ENCODE measurements around the gene ANKDD1A. TPM values are rescaled to one million over a fixed set of nuclear protein-coding genes. Genes with fewer than 3 reads are reported as not detected.

ANKDD1A gene
- total RNA-seq, 1 donor from 2014 or later = 2.6 TPM

- Histone ChIP-seq H3K4me1 (ENCODE audit: control insufficient read depth in 3 of 3, insufficient read depth in 3 of 3, low read length in 3 of 3) (peaks cover 0 to 6% (median 3%) of the 10 kb centered on the region in 3 donors), H3K27me3 (ENCODE audit: control insufficient read depth in 3 of 3, insufficient read depth in 3 of 3, low read length in 3 of 3) (no peaks in the 10 kb centered on the region), H3K9ac (ENCODE audit: low read depth in 1 of 3, low read length in 3 of 3) (no peak overlapping the region), H3K9me3 (ENCODE audit: control insufficient read depth in 3 of 3, low read length in 3 of 3) (no peaks in the 10 kb centered on the region), H3K27ac (ENCODE audit: low read depth, low read length) (no peak overlapping the region), H3K4me3 (ENCODE audit: low read length in 3 of 3) (no peak overlapping the region), H3K36me3 (ENCODE audit: control insufficient read depth in 3 of 3, insufficient read depth in 3 of 3, low read length in 3 of 3) (peaks cover 14 to 19% (median 17%) of the 10 kb centered on the region in 3 donors)
These were observed 70.8 kb downstream of the ANKDD1A start for GRCh38 chr15:64982472-64982871.

- H3K9ac ChIP-seq (ENCODE audit: low read depth in 1 of 3, low read length in 3 of 3) = peak overlapping the region in 1 of 3 donors; percentile 48
- no peaks in the 10 kb centered on the region for H3K9me3 ChIP-seq (ENCODE audit: control insufficient read depth in 3 of 3, low read length in 3 of 3)
- H3K27ac ChIP-seq (ENCODE audit: low read depth, low read length) = no peak overlapping the region
- H3K4me3 ChIP-seq (ENCODE audit: low read length in 3 of 3) = no peak overlapping the region
- H3K27me3 ChIP-seq (ENCODE audit: control insufficient read depth in 3 of 3, insufficient read depth in 3 of 3, low read length in 3 of 3) = no peaks in the 10 kb centered on the region
- H3K36me3 ChIP-seq (ENCODE audit: control insufficient read depth in 3 of 3, insufficient read depth in 3 of 3, low read length in 3 of 3) = peaks cover 2 to 4% (median 3%) of the 10 kb centered on the region in 3 donors
- peaks cover 3 to 13% (median 9%) of the 10 kb centered on the region in 3 donors for H3K4me1 ChIP-seq (ENCODE audit: control insufficient read depth in 3 of 3, insufficient read depth in 3 of 3, low read length in 3 of 3)
These were observed 73.8 kb downstream of the ANKDD1A start for GRCh38 chr15:64985366-64986033.

DNA sequence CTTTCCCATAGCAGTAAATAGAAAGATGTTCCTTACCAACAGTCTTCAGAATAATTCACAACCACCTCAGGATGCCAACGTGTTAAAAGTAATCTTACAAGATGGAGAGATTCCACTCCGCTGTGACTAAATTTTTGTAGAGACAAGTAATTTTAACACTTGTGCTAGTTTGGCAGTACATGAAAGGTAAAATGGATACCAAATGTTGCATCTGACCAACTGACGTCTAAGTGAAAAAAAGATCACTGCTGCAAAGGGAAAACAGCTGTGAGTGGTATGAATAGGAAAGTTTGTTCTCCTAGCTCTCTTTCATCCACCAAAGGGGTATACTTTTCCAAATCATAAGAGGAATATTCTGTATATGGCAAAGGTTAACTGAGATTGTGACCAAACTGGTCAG, 75.4 kb downstream of the ANKDD1A start:
- Histone ChIP-seq H3K4me1 (ENCODE audit: control insufficient read depth in 3 of 3, insufficient read depth in 3 of 3, low read length in 3 of 3) (peaks cover 3 to 14% (median 5%) of the 10 kb centered on the region in 3 donors), H3K27me3 (ENCODE audit: control insufficient read depth in 3 of 3, insufficient read depth in 3 of 3, low read length in 3 of 3) (no peaks in the 10 kb centered on the region), H3K9me3 (ENCODE audit: control insufficient read depth in 3 of 3, low read length in 3 of 3) (no peaks in the 10 kb centered on the region), H3K4me3 (ENCODE audit: low read length in 3 of 3) (no peak overlapping the region), H3K27ac (ENCODE audit: low read depth, low read length) (no peak overlapping the region), H3K36me3 (ENCODE audit: control insufficient read depth in 3 of 3, insufficient read depth in 3 of 3, low read length in 3 of 3) (peaks cover 0 to 4% (median 2%) of the 10 kb centered on the region in 3 donors), H3K9ac (ENCODE audit: low read depth in 1 of 3, low read length in 3 of 3) (no peak overlapping the region)

DNA sequence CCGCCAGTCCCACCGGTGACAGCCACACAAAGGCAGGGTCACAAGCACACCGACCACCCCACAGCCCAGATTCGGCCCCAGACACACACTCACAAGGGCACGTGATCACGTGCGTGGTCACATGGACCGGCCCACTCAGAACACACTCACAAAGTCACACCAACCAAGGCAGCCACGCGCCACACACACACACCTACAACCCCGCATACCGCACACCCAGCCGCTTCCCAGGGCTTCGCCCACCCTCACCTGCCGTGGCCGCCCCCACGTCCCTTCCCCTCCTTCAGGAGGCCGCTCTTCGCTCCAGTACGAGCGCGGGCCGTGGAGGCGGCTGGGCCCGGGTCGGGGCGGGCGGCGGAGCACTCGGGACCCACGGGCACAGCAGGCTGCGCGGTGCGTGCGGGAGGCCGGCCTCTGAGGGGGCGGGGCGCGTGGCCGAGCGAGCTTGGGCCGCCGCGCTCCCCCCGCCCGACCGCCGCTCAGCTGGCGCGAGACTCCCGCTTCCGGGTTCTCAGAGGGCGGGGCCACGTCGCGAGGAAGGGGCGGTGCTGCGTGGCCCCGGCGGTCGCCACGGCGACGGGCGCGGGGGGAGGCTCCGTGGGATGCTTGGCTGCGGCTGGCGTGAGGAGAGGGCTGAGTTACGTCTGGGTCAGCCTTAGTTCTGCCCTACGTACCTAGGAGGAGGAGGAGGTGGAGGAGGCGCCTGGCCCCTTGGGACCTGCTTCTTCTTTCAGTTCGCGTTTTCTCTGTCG, 77.9 kb downstream of the ANKDD1A start, which contains the start of gene SPG21:
TSS of gene SPG21 (minus strand) at position 499 of the 752 bp plus-strand sequence. CDS start 6,345 bp downstream, outside the sequence.
- Histone ChIP-seq H3K9me3 (ENCODE audit: control insufficient read depth in 3 of 3, low read length in 3 of 3) (no peaks in the 10 kb centered on the region), H3K4me3 (ENCODE audit: low read length in 3 of 3) (peak within 1 kb of the TSS; percentile 96 to 100 (median 100)), H3K4me1 (ENCODE audit: control insufficient read depth in 3 of 3, insufficient read depth in 3 of 3, low read length in 3 of 3) (peaks cover 3 to 14% (median 5%) of the 10 kb centered on the region in 3 donors)

DNA sequence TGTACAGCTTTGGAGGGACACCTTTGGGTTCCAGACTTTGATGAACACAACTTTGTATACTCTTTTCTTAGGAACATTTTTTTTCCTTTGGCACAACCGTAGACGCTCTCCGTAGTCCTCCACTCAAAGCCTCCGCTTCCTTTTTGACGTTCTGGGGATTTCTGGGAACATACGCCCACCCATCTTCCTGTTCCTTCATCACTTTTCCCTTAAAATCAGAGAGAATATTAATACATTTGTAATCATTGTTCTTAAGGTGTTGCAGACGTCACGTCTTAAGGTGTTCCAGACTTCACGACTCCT, 78.4 kb downstream of the ANKDD1A start:
- Histone ChIP-seq H3K4me1 (ENCODE audit: control insufficient read depth in 3 of 3, insufficient read depth in 3 of 3, low read length in 3 of 3) (peaks cover 3 to 14% (median 4%) of the 10 kb centered on the region in 3 donors), H3K9me3 (ENCODE audit: control insufficient read depth in 3 of 3, low read length in 3 of 3) (no peaks in the 10 kb centered on the region), H3K36me3 (ENCODE audit: control insufficient read depth in 3 of 3, insufficient read depth in 3 of 3, low read length in 3 of 3) (no peaks in the 10 kb centered on the region), H3K27ac (ENCODE audit: low read depth, low read length) (peak overlapping the region; percentile 94), H3K4me3 (ENCODE audit: low read length in 3 of 3) (peak overlapping the region; percentile 96 to 100 (median 100)), H3K9ac (ENCODE audit: low read depth in 1 of 3, low read length in 3 of 3) (peak overlapping the region; percentile 68 to 99 (median 89)), H3K27me3 (ENCODE audit: control insufficient read depth in 3 of 3, insufficient read depth in 3 of 3, low read length in 3 of 3) (no peaks in the 10 kb centered on the region)

More for the DNA sequence above, 77.9 kb downstream of the ANKDD1A start, which contains the start of gene SPG21:
- H3K27me3 ChIP-seq (ENCODE audit: control insufficient read depth in 3 of 3, insufficient read depth in 3 of 3, low read length in 3 of 3) = no peaks in the 10 kb centered on the region
- peak within 1 kb of the TSS; percentile 94 for H3K27ac ChIP-seq (ENCODE audit: low read depth, low read length)
- no peaks in the 10 kb centered on the region for H3K36me3 ChIP-seq (ENCODE audit: control insufficient read depth in 3 of 3, insufficient read depth in 3 of 3, low read length in 3 of 3)
- peak within 1 kb of the TSS; percentile 96 to 99 (median 98) for H3K9ac ChIP-seq (ENCODE audit: low read depth in 1 of 3, low read length in 3 of 3)

GRCh38 chr15:64991536-64992135, 79.9 kb downstream of the ANKDD1A start:
- Histone ChIP-seq H3K4me3 (ENCODE audit: low read length in 3 of 3) (no peak overlapping the region), H3K27me3 (ENCODE audit: control insufficient read depth in 3 of 3, insufficient read depth in 3 of 3, low read length in 3 of 3) (no peaks in the 10 kb centered on the region), H3K36me3 (ENCODE audit: control insufficient read depth in 3 of 3, insufficient read depth in 3 of 3, low read length in 3 of 3) (no peaks in the 10 kb centered on the region), H3K4me1 (ENCODE audit: control insufficient read depth in 3 of 3, insufficient read depth in 3 of 3, low read length in 3 of 3) (peaks cover 0 to 14% (median 2%) of the 10 kb centered on the region in 3 donors), H3K9ac (ENCODE audit: low read depth in 1 of 3, low read length in 3 of 3) (no peak overlapping the region), H3K27ac (ENCODE audit: low read depth, low read length) (no peak overlapping the region), H3K9me3 (ENCODE audit: control insufficient read depth in 3 of 3, low read length in 3 of 3) (no peaks in the 10 kb centered on the region)

DNA sequence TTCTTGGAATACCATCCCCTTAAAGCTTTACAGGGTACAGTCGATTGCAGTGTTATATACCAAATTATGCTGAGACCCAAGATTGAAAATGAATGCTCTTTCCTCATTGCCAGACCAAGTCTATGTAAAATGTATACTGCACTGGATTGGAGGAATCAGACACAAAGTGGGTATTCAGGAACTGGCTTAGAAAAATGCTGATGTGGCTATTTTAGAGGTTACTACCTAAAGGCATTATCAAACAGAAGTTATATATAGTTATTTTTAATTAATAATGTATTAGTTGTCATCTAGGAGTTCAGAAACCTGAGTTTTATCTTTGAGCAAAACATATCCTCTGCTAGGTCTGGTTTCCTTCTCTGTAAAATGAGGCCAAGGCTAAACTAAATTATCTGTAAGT, 81.6 kb downstream of the ANKDD1A start:
- Histone ChIP-seq H3K27ac (ENCODE audit: low read depth, low read length) (no peak overlapping the region), H3K36me3 (ENCODE audit: control insufficient read depth in 3 of 3, insufficient read depth in 3 of 3, low read length in 3 of 3) (no peaks in the 10 kb centered on the region), H3K9me3 (ENCODE audit: control insufficient read depth in 3 of 3, low read length in 3 of 3) (no peaks in the 10 kb centered on the region)

GRCh38 chr15:64997066-64997465, 85.4 kb downstream of the ANKDD1A start:
- no peaks in the 10 kb centered on the region for H3K36me3 ChIP-seq (ENCODE audit: control insufficient read depth in 3 of 3, insufficient read depth in 3 of 3, low read length in 3 of 3)
- no peak overlapping the region for H3K4me3 ChIP-seq (ENCODE audit: low read length in 3 of 3)
- H3K4me1 ChIP-seq (ENCODE audit: control insufficient read depth in 3 of 3, insufficient read depth in 3 of 3, low read length in 3 of 3) = no peaks in the 10 kb centered on the region
- no peak overlapping the region for H3K9ac ChIP-seq (ENCODE audit: low read depth in 1 of 3, low read length in 3 of 3)
- H3K27me3 ChIP-seq (ENCODE audit: control insufficient read depth in 3 of 3, insufficient read depth in 3 of 3, low read length in 3 of 3) = no peaks in the 10 kb centered on the region
- H3K9me3 ChIP-seq (ENCODE audit: control insufficient read depth in 3 of 3, low read length in 3 of 3) = no peaks in the 10 kb centered on the region
- H3K27ac ChIP-seq (ENCODE audit: low read depth, low read length) = no peak overlapping the region

More for the DNA sequence above, 81.6 kb downstream of the ANKDD1A start:
- H3K4me1 ChIP-seq (ENCODE audit: control insufficient read depth in 3 of 3, insufficient read depth in 3 of 3, low read length in 3 of 3) = peaks cover 0 to 14% (median 2%) of the 10 kb centered on the region in 3 donors
- no peak overlapping the region for H3K9ac ChIP-seq (ENCODE audit: low read depth in 1 of 3, low read length in 3 of 3)
- H3K4me3 ChIP-seq (ENCODE audit: low read length in 3 of 3) = no peak overlapping the region
- H3K27me3 ChIP-seq (ENCODE audit: control insufficient read depth in 3 of 3, insufficient read depth in 3 of 3, low read length in 3 of 3) = no peaks in the 10 kb centered on the region

GRCh38 chr15:64997745-64998375, 86.2 kb downstream of the ANKDD1A start:
- Histone ChIP-seq H3K27ac (ENCODE audit: low read depth, low read length) (no peak overlapping the region), H3K27me3 (ENCODE audit: control insufficient read depth in 3 of 3, insufficient read depth in 3 of 3, low read length in 3 of 3) (no peaks in the 10 kb centered on the region)

More at GRCh38 chr15:64997745-64998375, 86.2 kb downstream of the ANKDD1A start:
- no peak overlapping the region for H3K9ac ChIP-seq (ENCODE audit: low read depth in 1 of 3, low read length in 3 of 3)
- H3K9me3 ChIP-seq (ENCODE audit: control insufficient read depth in 3 of 3, low read length in 3 of 3) = no peaks in the 10 kb centered on the region
- H3K4me3 ChIP-seq (ENCODE audit: low read length in 3 of 3) = no peak overlapping the region
- H3K4me1 ChIP-seq (ENCODE audit: control insufficient read depth in 3 of 3, insufficient read depth in 3 of 3, low read length in 3 of 3) = no peaks in the 10 kb centered on the region
- no peaks in the 10 kb centered on the region for H3K36me3 ChIP-seq (ENCODE audit: control insufficient read depth in 3 of 3, insufficient read depth in 3 of 3, low read length in 3 of 3)
